ENCODE data around the gene HSPA9.

DNA sequence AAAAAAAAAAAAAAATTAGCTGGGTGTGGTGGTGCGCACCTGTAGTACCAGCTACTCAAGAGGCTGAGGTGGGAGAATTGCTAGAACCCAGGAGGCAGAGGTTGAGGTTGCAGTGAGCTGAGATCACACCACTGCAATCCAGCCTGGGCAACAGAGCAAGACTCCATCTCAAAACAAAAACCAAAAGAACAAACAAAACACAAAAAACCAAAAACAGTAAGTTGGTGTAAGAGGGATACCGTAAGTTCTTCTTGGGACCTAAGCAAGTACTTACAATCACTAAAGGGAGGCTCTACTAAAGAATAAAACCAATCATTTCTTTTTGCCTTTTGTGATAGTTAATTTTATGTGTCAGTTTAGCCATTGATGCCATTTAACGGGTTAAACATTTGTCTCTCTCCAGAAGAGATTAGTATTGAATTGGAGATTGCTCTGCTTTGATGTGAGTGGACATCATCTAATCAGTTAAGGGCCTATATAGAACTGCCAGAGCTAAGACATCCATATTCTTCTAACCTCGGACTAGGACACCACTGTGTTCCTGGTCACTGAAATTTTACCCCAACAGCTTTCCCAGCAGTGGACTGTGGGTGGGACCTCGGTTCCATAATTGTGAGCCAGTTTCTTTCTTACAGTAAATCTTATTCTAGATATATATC lies 21.6 kb downstream of the HSPA9 start:
- TF ChIP-seq, protein P1, sequence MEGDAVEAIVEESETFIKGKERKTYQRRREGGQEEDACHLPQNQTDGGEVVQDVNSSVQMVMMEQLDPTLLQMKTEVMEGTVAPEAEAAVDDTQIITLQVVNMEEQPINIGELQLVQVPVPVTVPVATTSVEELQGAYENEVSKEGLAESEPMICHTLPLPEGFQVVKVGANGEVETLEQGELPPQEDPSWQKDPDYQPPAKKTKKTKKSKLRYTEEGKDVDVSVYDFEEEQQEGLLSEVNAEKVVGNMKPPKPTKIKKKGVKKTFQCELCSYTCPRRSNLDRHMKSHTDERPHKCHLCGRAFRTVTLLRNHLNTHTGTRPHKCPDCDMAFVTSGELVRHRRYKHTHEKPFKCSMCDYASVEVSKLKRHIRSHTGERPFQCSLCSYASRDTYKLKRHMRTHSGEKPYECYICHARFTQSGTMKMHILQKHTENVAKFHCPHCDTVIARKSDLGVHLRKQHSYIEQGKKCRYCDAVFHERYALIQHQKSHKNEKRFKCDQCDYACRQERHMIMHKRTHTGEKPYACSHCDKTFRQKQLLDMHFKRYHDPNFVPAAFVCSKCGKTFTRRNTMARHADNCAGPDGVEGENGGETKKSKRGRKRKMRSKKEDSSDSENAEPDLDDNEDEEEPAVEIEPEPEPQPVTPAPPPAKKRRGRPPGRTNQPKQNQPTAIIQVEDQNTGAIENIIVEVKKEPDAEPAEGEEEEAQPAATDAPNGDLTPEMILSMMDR (IDR thresholded peaks at IDR 0.05): no peak
- TF ChIP-seq, protein P2, sequence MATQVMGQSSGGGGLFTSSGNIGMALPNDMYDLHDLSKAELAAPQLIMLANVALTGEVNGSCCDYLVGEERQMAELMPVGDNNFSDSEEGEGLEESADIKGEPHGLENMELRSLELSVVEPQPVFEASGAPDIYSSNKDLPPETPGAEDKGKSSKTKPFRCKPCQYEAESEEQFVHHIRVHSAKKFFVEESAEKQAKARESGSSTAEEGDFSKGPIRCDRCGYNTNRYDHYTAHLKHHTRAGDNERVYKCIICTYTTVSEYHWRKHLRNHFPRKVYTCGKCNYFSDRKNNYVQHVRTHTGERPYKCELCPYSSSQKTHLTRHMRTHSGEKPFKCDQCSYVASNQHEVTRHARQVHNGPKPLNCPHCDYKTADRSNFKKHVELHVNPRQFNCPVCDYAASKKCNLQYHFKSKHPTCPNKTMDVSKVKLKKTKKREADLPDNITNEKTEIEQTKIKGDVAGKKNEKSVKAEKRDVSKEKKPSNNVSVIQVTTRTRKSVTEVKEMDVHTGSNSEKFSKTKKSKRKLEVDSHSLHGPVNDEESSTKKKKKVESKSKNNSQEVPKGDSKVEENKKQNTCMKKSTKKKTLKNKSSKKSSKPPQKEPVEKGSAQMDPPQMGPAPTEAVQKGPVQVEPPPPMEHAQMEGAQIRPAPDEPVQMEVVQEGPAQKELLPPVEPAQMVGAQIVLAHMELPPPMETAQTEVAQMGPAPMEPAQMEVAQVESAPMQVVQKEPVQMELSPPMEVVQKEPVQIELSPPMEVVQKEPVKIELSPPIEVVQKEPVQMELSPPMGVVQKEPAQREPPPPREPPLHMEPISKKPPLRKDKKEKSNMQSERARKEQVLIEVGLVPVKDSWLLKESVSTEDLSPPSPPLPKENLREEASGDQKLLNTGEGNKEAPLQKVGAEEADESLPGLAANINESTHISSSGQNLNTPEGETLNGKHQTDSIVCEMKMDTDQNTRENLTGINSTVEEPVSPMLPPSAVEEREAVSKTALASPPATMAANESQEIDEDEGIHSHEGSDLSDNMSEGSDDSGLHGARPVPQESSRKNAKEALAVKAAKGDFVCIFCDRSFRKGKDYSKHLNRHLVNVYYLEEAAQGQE (IDR thresholded peaks at IDR 0.05; ENCODE audit: insufficient read depth in 1 of 2, low read depth in 2 of 2, low read length in 1 of 2): no peak
- no peak for TF ChIP-seq TCF7L2 (IDR thresholded peaks at IDR 0.05; ENCODE audit: low read depth, low read length)
